ENCODE measurements around the gene PDGFRB. TPM values are rescaled to one million over a fixed set of nuclear protein-coding genes. Genes with fewer than 3 reads are reported as not detected.

Gene PDGFRB
- total and polyA plus RNA-seq, 2 of the 4 experiments (the other 2 are of a cell fraction): 108 to 124 TPM

- H3K4me1 ChIP-seq (ENCODE audit: control insufficient read depth, insufficient read depth, low read length): no peaks in the 10 kb centered on the region
- in situ Hi-C loops (cut with MboI; ENCODE audit: low sequenced_read_pairs): loop anchor here (25.0 kb wide), 1 partner anchor 565 kb away; no protein-coding TSS in a partner anchor
- no TSS peak for BruUV-seq (replicated peaks)
- ATAC-seq (ENCODE audit: low read depth) (no peak), DNase-seq (no peak)
- no peak overlapping the region for H3K9ac ChIP-seq (ENCODE audit: low read depth, low read length)
- H4K8ac ChIP-seq (ENCODE audit: low read depth in 2 of 2, low read length in 2 of 2): no peak overlapping the region
- dilution Hi-C loops (cut with HindIII; ENCODE audit: low sequenced_read_pairs, unreplicated experiment): no loop called here
- H4K20me1 ChIP-seq (ENCODE audit: insufficient read depth, low read length): no peaks in the 10 kb centered on the region
- no peak overlapping the region for H3K18ac ChIP-seq (ENCODE audit: low read depth, low read length)
- no peak overlapping the region for H4K5ac ChIP-seq (ENCODE audit: low read depth, low read length)
- H2BK20ac ChIP-seq (ENCODE audit: low read depth, low read length): no peak overlapping the region
- H3K9me3 ChIP-seq (ENCODE audit: control insufficient read depth, insufficient read depth, low read length): peaks cover 2% of the 10 kb centered on the region; the same call in 1 of the 2 replicates
- H3K56ac ChIP-seq (ENCODE audit: extremely low read depth, insufficient read depth, low read length): no peak overlapping the region
- H2AFZ ChIP-seq (replicated peaks; ENCODE audit: low read length, poor library complexity): no peak overlapping the region
- H2BK15ac ChIP-seq (ENCODE audit: low read depth, low read length): no peak overlapping the region
- CTCF ChIA-PET: no interaction called here
- no peak overlapping the region for H2BK120ac ChIP-seq (ENCODE audit: low read depth, low read length)
- H2AK5ac ChIP-seq (ENCODE audit: low read depth, low read length): no peak overlapping the region
- no peak overlapping the region for H3K14ac ChIP-seq (replicated peaks; ENCODE audit: low read depth, low read length)
- intact Hi-C loops (cut with micrococcal nuclease): no loop called here
- H3K36me3 ChIP-seq (ENCODE audit: control insufficient read depth, insufficient read depth, low read length): no peaks in the 10 kb centered on the region
- H3K23ac ChIP-seq (ENCODE audit: low read depth, low read length): no peak overlapping the region
- H4K91ac ChIP-seq (ENCODE audit: insufficient read depth, low read depth, low read length): no peak overlapping the region
- no peak overlapping the region for H3K4me3 ChIP-seq (ENCODE audit: insufficient read depth, low read depth, low read length)
- 97% methylated on average over 5 of the region's 10 CpGs; no CpG with 5 or more reads in 1 of the 2 experiments for WGBS, 2 experiments (ENCODE audit: extremely low coverage in 2 of 2, insufficient read length in 1 of 2)
- H2AK9ac ChIP-seq (replicated peaks; ENCODE audit: low read depth, low read length, poor library complexity): no peak overlapping the region
- no peak overlapping the region for H3K4ac ChIP-seq (ENCODE audit: low read depth, low read length)
- no peaks in the 10 kb centered on the region for H3K9me1 ChIP-seq (ENCODE audit: insufficient read depth, low read length)
- H3K79me1 ChIP-seq (ENCODE audit: low read depth in 1 of 2, low read length in 2 of 2): no peaks in the 10 kb centered on the region
- POLR2A ChIA-PET (ENCODE audit: unreplicated experiment): no interaction called here
- no peak overlapping the region for H3K27ac ChIP-seq (ENCODE audit: insufficient read depth, low read length)
- no peak for TF ChIP-seq BHLHE40 (IDR thresholded peaks at IDR 0.05; ENCODE audit: low read depth, low read length)
- TF ChIP-seq POLR2A (IDR thresholded peaks at IDR 0.05; ENCODE audit: low read depth, low read length): no peak
- TF ChIP-seq MAZ (IDR thresholded peaks at IDR 0.05; ENCODE audit: borderline replicate concordance, low read depth, low read length): no peak
- no peak for TF ChIP-seq CEBPB (IDR thresholded peaks at IDR 0.05; ENCODE audit: low read depth, low read length)
- no peak for TF ChIP-seq USF2 (IDR thresholded peaks at IDR 0.05; ENCODE audit: low read depth, low read length)
- H3K27me3 ChIP-seq (ENCODE audit: control insufficient read depth, insufficient read depth, low read length): peaks cover 26% of the 10 kb centered on the region
- no peak overlapping the region for H2BK5ac ChIP-seq (ENCODE audit: low read depth, low read length, poor library complexity, severe bottlenecking)
- no peak overlapping the region for H3K4me2 ChIP-seq (ENCODE audit: low read depth, low read length)
These were observed 46.9 kb upstream of the PDGFRB start for GRCh38 chr5:150202501-150202900.
